ENCODE data around the gene ASCL2. TPM values are rescaled to one million over a fixed set of nuclear protein-coding genes. Genes with fewer than 3 reads are reported as not detected.

ASCL2 gene
- total and polyA plus RNA-seq, 2 donors from 2014 or later = 1.2 to 5.0 TPM

DNA sequence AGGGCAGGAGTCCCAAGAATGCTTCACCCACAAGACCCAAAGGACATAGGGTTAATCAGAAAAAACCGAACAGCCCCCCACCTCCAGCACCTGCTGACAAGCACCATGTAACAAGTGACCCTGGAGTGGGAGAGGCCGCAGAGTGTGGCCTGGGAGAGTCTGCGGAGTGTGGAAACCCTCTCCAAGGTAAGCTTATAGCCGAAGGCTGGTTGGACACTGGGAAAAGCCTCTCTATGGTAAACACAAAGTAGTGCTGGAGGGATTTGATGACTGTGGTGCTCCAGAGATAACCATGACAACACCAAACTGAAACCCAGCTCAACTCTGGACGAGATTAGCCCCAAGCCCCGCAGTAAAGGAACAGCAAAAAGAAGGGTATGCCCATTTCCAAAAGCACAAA is 19.2 kb downstream of the ASCL2 start:
- Histone ChIP-seq H3K4me1 (ENCODE audit: control insufficient read depth in 2 of 3, insufficient read depth in 2 of 3, low read depth in 1 of 3, low read length in 3 of 3) (no peaks in the 10 kb centered on the region), H3K36me3 (ENCODE audit: control insufficient read depth in 2 of 3, insufficient read depth in 3 of 3, low read length in 3 of 3) (no peaks in the 10 kb centered on the region), H3K27ac (ENCODE audit: low read depth in 2 of 2, low read length in 2 of 2) (no peak overlapping the region), H3K9me3 (ENCODE audit: control insufficient read depth in 2 of 3, insufficient read depth in 1 of 3, low read length in 3 of 3) (no peaks in the 10 kb centered on the region), H3K27me3 (ENCODE audit: control insufficient read depth, insufficient read depth, low read length) (no peaks in the 10 kb centered on the region), H3K9ac (ENCODE audit: low read length in 3 of 3) (no peak overlapping the region), H3K4me3 (ENCODE audit: low read length in 3 of 3) (no peak overlapping the region)
- intact Hi-C loops (cut with DNase I) = no loop called here
- TF ChIP-seq, protein P1, sequence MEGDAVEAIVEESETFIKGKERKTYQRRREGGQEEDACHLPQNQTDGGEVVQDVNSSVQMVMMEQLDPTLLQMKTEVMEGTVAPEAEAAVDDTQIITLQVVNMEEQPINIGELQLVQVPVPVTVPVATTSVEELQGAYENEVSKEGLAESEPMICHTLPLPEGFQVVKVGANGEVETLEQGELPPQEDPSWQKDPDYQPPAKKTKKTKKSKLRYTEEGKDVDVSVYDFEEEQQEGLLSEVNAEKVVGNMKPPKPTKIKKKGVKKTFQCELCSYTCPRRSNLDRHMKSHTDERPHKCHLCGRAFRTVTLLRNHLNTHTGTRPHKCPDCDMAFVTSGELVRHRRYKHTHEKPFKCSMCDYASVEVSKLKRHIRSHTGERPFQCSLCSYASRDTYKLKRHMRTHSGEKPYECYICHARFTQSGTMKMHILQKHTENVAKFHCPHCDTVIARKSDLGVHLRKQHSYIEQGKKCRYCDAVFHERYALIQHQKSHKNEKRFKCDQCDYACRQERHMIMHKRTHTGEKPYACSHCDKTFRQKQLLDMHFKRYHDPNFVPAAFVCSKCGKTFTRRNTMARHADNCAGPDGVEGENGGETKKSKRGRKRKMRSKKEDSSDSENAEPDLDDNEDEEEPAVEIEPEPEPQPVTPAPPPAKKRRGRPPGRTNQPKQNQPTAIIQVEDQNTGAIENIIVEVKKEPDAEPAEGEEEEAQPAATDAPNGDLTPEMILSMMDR (IDR thresholded peaks at IDR 0.05; ENCODE audit: borderline replicate concordance, extremely low read depth, insufficient read depth) = no peak
- no peak for DNase-seq
- no peak for FAIRE-seq

DNA sequence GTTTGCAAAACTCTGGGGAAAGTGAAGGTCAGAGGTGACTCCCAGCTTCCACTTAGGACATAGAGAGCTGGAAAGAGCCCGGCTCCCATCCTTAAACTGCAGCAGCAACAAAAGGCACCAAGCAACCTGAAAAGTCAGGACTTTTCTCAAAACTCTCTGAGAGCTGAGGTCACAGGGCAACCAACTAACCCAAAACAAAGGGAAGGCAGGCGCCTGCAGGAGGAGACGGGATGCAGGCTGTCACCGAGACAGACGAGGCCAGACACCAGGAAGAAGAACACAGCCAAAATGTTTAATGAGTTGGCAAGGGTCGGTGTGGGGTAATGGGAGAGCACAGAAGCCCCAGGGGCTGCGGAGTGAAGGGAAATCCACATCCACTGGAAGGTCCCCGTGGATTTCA is 19.9 kb downstream of the ASCL2 start:
- TF ChIP-seq, protein P1 (IDR thresholded peaks at IDR 0.05; ENCODE audit: borderline replicate concordance, extremely low read depth, insufficient read depth) = no peak
- FAIRE-seq (no peak), DNase-seq (no peak)
- Histone ChIP-seq H3K4me1 (ENCODE audit: control insufficient read depth in 2 of 3, insufficient read depth in 2 of 3, low read depth in 1 of 3, low read length in 3 of 3) (no peaks in the 10 kb centered on the region), H3K27ac (ENCODE audit: low read depth in 2 of 2, low read length in 2 of 2) (no peak overlapping the region), H3K9ac (ENCODE audit: low read length in 3 of 3) (no peak overlapping the region), H3K4me3 (ENCODE audit: low read length in 3 of 3) (no peak overlapping the region), H3K36me3 (ENCODE audit: control insufficient read depth in 2 of 3, insufficient read depth in 3 of 3, low read length in 3 of 3) (no peaks in the 10 kb centered on the region), H3K9me3 (ENCODE audit: control insufficient read depth in 2 of 3, insufficient read depth in 1 of 3, low read length in 3 of 3) (no peaks in the 10 kb centered on the region), H3K27me3 (ENCODE audit: control insufficient read depth, insufficient read depth, low read length) (no peaks in the 10 kb centered on the region)
- intact Hi-C loops (cut with DNase I) = no loop called here

DNA sequence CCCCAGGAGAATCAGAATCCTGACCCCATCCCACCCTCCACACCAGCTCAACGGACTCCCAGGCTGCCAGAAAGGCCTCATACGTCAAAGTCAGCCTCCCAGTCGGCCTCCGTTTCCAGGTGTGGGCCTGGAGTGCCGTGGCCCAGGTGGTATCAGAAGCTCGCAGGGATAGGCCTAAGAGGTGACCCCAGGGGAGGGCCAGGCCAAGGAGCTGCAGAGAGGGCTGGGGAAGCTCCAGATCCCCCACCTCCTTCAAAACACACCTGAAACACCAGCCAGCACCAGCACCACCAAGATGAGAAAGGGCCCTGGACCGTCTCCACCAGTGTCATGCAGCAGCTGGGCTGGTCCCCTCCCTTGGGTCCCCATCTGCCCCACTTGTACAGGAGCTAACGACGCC is 20.3 kb downstream of the ASCL2 start:
- no peak overlapping the region for H3K27ac ChIP-seq (ENCODE audit: low read depth in 2 of 2, low read length in 2 of 2)
- H3K4me3 ChIP-seq (ENCODE audit: low read length in 3 of 3) = no peak overlapping the region
- no peaks in the 10 kb centered on the region for H3K27me3 ChIP-seq (ENCODE audit: control insufficient read depth, insufficient read depth, low read length)
- H3K9ac ChIP-seq (ENCODE audit: low read length in 3 of 3) = no peak overlapping the region
- TF ChIP-seq, protein P1 (IDR thresholded peaks at IDR 0.05; ENCODE audit: borderline replicate concordance, extremely low read depth, insufficient read depth) = no peak
- FAIRE-seq (no peak), DNase-seq (peak in 1 of 5 donors; percentile 53)
- no peaks in the 10 kb centered on the region for H3K4me1 ChIP-seq (ENCODE audit: control insufficient read depth in 2 of 3, insufficient read depth in 2 of 3, low read depth in 1 of 3, low read length in 3 of 3)
- intact Hi-C loops (cut with DNase I) = no loop called here
- H3K9me3 ChIP-seq (ENCODE audit: control insufficient read depth in 2 of 3, insufficient read depth in 1 of 3, low read length in 3 of 3) = no peaks in the 10 kb centered on the region
- H3K36me3 ChIP-seq (ENCODE audit: control insufficient read depth in 2 of 3, insufficient read depth in 3 of 3, low read length in 3 of 3) = no peaks in the 10 kb centered on the region
